Panc1 (cell line): ENCODE measurements around the gene MYO7A.

Experiments used
- CTCF ChIP-seq: fragments of 450-650 bp; IDR thresholded peaks from 2 replicates; pipeline ENCODE4 v1.5.1; 2017; ENCODE audit warnings: mild to moderate bottlenecking
- POLR2AphosphoS5 ChIP-seq: IDR thresholded peaks from 2 replicates; pipeline ENCODE4 v1.6.1; 2012; ENCODE audit warnings: mild to moderate bottlenecking, low read depth, low read length, moderate library complexity
- REST ChIP-seq, 2 experiments: IDR thresholded peaks; 2 replicates each; pipeline ENCODE4 v1.6.1; 2011 to 2012; ENCODE audit warnings: low read depth in 2 of 2, control low read depth in 1 of 2, low read length in 1 of 2, mild to moderate bottlenecking in 1 of 2, moderate library complexity in 1 of 2; ENCODE audit not compliant: insufficient read depth in 1 of 2
- SIN3A ChIP-seq: IDR thresholded peaks from 2 replicates; pipeline ENCODE4 v1.6.1; 2012; ENCODE audit warnings: low read depth, mild to moderate bottlenecking, low read length, moderate library complexity, borderline replicate concordance; ENCODE audit not compliant: insufficient read depth
- TCF7L2 ChIP-seq: IDR thresholded peaks from 2 replicates; pipeline ENCODE4 v1.6.1; 2011; ENCODE audit warnings: mild to moderate bottlenecking, low read depth, low read length, inconsistent platforms

GRCh38 chr11:77143405-77144020, 15.5 kb downstream of the MYO7A start:
- TF ChIP-seq CTCF (no peak), POLR2AphosphoS5 (no peak), REST (IDR thresholded peaks at IDR 0.05; ENCODE audit: insufficient read depth in 1 of 2, low read depth in 2 of 2, low read length in 1 of 2) (no peak), SIN3A (no peak), TCF7L2 (no peak)
